ENCODE results near the gene OR10A6.

DNA sequence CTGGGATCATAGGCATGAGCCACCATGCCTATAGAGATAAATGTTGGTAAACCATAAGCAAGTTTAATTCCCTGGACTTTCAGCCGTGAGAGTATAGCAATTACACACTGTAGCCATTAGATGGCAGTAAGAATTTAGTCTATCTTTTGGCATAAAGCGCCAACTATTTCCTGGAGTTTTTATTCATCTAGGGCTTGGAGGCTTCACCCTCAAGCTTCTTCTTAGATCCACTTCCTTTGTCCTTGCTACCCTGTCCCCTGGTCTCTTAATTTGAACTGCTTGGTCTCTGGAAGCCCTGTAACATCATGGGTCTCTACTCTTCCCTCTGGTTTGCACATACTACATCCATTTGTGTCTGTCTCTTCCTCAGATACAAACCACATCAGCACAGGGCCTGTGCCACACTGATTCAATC, 38.2 kb downstream of the OR10A6 start:
- TF ChIP-seq CTCF (IDR thresholded peaks at IDR 0.05): peak; percentile 68 to 82 (median 74)
- TF ChIP-seq POLR2A (IDR thresholded peaks at IDR 0.05): no peak

Data from right lobe of liver (tissue), 4 donors.